WTC11 (cell line): Measurements from ENCODE around the gene RDH12. TPM values are rescaled to one million over a fixed set of nuclear protein-coding genes. Genes with fewer than 3 reads are reported as not detected.

Experiments used
- E2F4 ChIP-seq: sonication (generic); formaldehyde crosslinking; IDR thresholded peaks from 2 replicates; pipeline ENCODE4 v1.8.1; 2022; ENCODE audit warnings: low read depth, mild to moderate bottlenecking, moderate library complexity, missing genetic modification reagents, borderline replicate concordance
- FOXP4 ChIP-seq: sonication (generic); formaldehyde crosslinking; IDR thresholded peaks from 2 replicates; pipeline ENCODE4 v1.8.0; 2022; ENCODE audit warnings: mild to moderate bottlenecking, missing genetic modification reagents
- HMGA2 ChIP-seq: fragments of 250-450 bp; sonication (Bioruptor Pico); IDR thresholded peaks from 2 replicates; pipeline ENCODE4 v1.4.0; 2021; ENCODE audit warnings: mild to moderate bottlenecking, moderate library complexity
- HMGXB4 ChIP-seq: sonication (generic); formaldehyde crosslinking; IDR thresholded peaks from 2 replicates; pipeline ENCODE4 v1.8.1; 2023; ENCODE audit warnings: mild to moderate bottlenecking, moderate library complexity, missing genetic modification reagents
- NFYB ChIP-seq: sonication (generic); formaldehyde crosslinking; conservative IDR thresholded peaks from 2 replicates; pipeline ENCODE4 v1.8.0; 2022; ENCODE audit warnings: low read depth, missing genetic modification reagents
- NR3C1 ChIP-seq: sonication (generic); formaldehyde crosslinking; conservative IDR thresholded peaks from 2 replicates; pipeline ENCODE4 v1.8.1; 2023; ENCODE audit warnings: low read depth, mild to moderate bottlenecking, missing genetic modification reagents
- PRRX2 ChIP-seq: fragments of 250-450 bp; sonication (Bioruptor Pico); IDR thresholded peaks from 2 replicates; pipeline ENCODE4 v1.8.0; 2021; ENCODE audit warnings: mild to moderate bottlenecking
- TCF7 ChIP-seq: sonication (generic); formaldehyde crosslinking; IDR thresholded peaks from 2 replicates; pipeline ENCODE4 v1.8.0; 2022; ENCODE audit warnings: mild to moderate bottlenecking, low read depth, missing genetic modification reagents, moderate library complexity
- ZBTB43 ChIP-seq: sonication (generic); formaldehyde crosslinking; IDR thresholded peaks from 2 replicates; pipeline ENCODE4 v1.8.1; 2023; ENCODE audit warnings: mild to moderate bottlenecking, missing genetic modification reagents
- ZNF281 ChIP-seq: sonication (generic); formaldehyde crosslinking; IDR thresholded peaks from 2 replicates; pipeline ENCODE4 v1.8.0; 2023; ENCODE audit warnings: mild to moderate bottlenecking, missing genetic modification reagents
- ZNF532 ChIP-seq: fragments of 250-450 bp; sonication (Bioruptor Pico); IDR thresholded peaks from 2 replicates; pipeline ENCODE4 v1.9.0; 2021; ENCODE audit warnings: mild to moderate bottlenecking, borderline replicate concordance
- ZSCAN18 ChIP-seq: fragments of 250-450 bp; sonication (Bioruptor Pico); IDR thresholded peaks from 2 replicates; pipeline ENCODE4 v2.1.2; 2022; ENCODE audit warnings: mild to moderate bottlenecking, moderate library complexity
- total RNA-seq: library from RNA; stranded (reverse); gene quantifications from 3 replicates; pipeline ENCODE4 v1.2.3, GENCODE V29; 2021

Gene RDH12
- total RNA-seq, 1 experiment from 2014 or later: 0.77 TPM

GRCh38 chr14:67710209-67710608 lies 8.5 kb downstream of the RDH12 start (continued):
- TF ChIP-seq ZNF532 (CRISPR knock-in tag) (no peak), TCF7 (CRISPR knock-in tag) (no peak), NFYB (no peak), FOXP4 (CRISPR knock-in tag) (no peak), NR3C1 (no peak), PRRX2 (no peak), HMGA2 (CRISPR knock-in tag) (no peak), ZBTB43 (CRISPR knock-in tag) (no peak), ZSCAN18 (CRISPR knock-in tag) (no peak), ZNF281 (no peak), HMGXB4 (no peak), E2F4 (CRISPR knock-in tag) (no peak)
- TF ChIP-seq, all 79 proteins: peak for 0
